DMS53 treated with DMSO at 0.1 percent for 48 hours (cell line): ENCODE results near the gene CASR.

Experiments
- DNase-seq: peaks from one replicate; lab custom pipeline; 2025; ENCODE audit not compliant: unreplicated experiment; lab: John Stamatoyannopoulos, UW

CASR gene

DNA sequence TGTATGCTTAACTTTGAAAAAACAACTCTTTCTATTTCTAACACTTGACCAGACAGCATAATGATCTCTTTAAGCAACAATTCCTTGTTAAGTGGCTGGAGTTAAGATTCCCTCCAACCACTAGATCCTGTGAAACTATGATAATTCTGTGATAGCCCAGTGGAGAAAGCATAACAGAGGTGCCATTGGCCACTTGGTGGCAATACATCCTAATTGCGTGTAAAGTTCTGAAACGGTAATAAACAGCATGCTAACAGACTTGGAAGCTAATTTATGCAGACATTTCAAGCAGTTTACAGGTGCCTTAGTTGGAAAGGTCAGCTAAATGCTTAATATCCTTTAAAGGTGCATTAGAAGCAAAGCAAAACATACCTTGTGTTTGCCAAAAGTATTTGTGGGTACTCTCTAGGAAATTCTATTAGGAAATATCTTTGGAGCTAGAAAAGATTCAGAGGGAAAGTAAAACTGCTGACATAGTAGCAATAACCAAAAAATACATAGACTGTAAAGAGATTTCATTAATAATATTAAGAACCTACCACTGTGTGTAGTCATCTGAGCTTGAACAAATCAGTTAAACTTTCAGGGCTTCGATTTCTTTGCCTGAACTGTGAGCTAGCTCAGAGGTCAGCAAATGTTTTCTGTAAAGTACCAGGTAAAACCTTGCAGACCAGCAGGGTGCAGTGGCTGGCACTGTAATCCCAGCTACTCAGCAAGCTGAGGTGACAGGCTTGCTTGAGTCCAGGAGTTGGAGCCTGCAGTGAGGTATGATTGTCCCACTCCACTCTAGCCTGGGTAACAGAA lies 122.6 kb downstream of the CASR start:
- no peak for DNase-seq

DNA sequence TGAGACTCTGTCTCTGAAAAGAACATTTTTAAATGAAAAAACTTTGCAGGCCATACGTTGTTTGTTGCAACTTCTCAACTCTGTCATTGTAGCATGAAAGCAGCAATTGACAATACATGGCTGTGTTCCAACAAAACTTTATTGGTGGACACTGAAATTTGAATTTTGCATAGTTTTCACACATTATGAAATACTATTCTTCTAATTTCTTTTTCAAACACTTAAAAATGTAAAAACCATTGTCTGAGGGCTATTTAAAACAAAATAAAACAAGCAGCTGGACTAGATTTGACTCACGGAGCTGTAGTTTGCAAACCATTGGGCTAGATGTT lies 123.1 kb downstream of the CASR start:
- DNase-seq, result no peak

DNA sequence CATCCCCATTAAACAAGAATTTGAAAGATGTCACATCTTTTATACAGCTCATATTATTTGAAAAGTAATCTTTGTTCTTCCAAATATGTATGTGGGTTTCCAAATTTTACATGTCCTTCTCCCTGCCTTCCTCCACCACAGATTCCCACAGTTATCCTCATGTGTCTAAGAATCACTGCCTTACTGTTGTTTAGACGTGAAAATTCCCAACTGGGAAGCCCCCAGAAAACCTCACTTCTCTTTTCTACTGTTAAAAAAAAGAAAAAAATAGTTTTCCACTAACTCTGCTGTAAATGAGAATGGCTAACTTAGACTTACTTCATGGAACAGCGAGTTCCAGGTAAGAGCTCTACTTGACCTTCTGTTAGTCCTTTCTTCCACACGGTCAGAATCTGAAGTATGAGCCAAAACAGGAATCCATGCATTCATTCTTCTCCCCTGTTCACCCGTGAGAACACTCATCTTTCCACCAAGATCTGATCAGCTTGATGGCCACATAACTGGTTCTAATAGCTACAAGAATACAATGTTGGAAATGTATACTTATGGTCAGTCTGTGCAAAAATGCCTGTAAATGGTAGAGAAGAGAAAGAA lies 123.7 kb downstream of the CASR start:
- no peak for DNase-seq

DNA sequence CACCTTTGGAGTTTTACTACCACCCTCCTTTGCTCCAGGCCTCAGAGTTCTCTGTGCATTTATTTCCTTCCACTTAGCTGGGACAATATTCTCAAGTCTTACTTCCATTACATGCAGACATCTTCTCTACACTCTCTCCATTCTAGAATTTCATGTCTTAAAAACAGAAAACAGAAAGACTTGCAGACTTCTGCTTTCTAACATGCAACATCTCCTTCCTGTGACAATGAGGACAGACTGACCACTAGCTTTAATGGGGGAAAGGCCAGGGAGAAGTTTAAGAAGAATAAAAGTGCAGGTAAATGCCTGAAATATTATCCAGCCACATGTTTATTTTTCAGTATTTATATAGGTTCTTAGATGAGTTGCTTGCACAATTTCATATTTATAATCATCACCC lies 124.5 kb downstream of the CASR start:
- no peak for DNase-seq

DNA sequence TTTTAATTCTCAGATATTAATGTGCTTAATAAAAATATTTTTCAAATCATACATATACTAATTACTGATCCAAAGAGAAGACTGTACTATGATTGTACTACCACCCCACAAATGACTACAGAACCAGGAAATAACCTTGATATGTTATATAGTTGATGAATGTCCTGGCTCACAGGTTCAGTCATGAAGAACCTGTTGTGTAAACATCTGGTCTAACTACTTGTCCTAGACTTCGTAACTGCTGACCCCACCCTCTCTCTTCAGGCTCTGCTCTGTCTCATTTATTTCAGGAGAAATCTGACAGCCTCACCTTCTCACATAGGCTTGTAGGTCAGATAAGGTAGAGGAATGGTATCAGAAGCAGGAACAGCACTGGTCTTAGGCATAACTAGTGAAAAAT lies 126.9 kb downstream of the CASR start:
- DNase-seq, result peak; percentile 62

DNA sequence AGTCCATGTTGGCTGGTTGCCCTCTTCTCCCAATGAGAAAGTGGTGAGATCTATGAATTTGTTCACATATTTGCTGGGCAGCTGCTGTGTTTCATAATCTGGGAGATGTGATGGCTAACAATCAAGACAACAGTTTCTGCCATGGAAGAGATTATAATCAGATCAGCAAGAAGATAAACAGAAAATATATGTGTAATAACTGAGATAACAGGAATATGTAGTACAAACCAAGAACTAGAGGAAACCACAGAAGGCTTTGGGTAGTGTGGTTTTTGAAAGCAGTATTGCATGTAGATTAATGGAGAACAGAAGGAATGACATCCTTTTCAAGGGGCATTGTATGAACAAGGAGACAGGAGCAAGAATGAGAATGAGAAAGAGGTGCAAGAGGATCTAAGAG lies 129.4 kb downstream of the CASR start:
- DNase-seq, result no peak

DNA sequence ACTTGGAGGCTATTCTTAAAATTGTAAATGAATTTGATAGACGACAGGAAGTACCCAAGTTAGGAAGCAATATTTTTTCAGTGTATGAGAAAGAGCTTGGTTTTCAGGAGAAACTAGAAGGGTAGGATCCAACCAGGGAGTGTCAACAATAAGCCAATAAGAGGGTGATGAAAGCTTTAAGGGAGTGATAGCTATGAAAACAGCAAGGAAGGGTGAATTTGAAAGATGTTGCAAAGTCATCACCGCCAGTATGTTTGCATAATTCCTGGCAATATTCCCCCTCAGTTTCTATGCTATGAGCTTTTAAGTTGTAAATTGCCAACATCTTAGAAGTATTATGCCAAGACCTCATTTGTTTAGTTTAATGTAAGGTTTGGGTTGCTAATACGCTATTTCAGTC lies 129.8 kb downstream of the CASR start:
- DNase-seq, result no peak

DNA sequence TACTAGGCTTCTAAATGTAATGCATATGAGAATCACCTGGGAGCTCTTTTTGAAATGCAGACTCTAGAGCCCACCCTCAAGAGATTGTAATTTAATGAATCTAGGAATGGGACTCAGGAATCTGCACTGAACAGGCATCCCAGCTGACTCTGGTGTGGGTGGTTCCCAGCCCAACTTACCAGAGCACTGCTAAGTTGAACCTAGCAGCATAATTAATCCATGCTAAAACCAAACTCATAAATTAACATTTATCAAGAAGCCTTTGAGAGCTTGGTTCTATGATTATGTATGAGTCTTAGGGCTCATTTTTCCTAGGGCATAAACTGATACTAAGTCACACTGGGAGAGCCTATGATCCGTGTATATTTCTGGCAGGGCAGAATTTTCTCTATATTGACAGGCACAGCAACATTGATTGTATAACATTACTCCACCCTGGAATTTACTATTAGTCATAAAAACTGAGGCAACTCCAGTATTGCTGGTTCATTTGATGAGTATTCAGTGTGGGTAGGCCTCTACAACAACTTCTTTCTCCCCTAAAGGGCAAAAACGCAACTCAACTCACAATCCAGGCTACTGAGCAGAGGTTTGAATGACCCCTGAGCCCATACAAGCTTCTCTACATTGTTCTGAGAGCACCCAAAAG lies 130.9 kb downstream of the CASR start:
- DNase-seq, result no peak

DNA sequence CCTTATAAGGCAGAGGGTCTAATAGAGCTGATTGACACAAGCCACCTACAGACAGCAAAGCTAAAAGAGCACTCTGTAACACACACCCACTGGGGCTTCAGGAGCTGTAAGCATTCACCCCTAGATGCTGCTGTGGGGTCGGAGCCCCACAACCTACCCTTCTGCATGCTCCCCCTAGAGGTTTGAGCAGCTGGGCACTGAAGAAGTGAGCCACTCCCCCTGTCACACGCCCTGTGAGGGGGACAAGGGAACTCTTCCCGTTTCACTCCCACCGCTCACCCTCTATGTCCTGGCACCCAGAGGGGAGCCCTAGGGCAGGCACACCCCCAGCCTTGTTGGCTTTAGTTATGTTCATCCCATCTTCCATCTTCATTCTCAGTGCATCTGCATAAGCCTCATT lies 132.2 kb downstream of the CASR start:
- DNase-seq, result no peak

DNA sequence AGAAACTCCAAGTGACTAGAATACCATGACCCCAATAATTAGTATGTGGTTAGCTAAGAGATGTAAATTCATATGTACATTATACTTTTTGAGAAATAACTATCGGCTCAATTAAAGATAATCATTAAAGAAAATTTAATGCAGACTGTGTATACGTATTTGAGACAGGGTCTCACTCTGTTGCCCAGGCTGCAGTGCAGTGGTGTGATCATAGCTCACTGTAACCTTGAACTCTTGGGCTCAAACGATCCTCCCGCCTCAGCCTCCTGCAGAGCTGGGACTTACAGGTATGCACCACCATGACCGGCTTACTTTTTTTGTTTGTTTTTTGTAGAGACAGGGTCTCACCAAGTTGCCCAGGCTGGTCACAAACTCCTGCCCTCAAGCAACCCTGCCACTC lies 132.9 kb downstream of the CASR start:
- DNase-seq, result no peak

DNA sequence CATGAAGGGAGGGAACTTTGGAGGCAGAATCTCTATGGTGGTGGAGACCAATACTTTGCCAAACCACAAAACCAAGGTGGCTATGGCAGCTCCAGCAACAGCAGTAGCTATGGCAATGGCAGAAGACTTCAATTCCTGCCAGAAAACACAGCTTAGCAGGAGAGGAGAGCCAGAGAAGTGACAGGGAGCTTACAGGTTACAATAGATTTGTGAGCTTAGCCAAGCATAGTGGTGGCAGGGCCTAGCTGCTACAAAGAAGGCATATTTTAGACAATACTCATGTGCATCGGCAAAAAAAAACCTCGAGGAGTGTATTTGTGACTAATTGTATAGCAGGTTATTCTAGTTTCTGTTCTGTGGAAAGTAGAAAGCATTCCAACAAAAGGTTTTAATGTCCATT lies 135.2 kb downstream of the CASR start:
- DNase-seq, result no peak

DNA sequence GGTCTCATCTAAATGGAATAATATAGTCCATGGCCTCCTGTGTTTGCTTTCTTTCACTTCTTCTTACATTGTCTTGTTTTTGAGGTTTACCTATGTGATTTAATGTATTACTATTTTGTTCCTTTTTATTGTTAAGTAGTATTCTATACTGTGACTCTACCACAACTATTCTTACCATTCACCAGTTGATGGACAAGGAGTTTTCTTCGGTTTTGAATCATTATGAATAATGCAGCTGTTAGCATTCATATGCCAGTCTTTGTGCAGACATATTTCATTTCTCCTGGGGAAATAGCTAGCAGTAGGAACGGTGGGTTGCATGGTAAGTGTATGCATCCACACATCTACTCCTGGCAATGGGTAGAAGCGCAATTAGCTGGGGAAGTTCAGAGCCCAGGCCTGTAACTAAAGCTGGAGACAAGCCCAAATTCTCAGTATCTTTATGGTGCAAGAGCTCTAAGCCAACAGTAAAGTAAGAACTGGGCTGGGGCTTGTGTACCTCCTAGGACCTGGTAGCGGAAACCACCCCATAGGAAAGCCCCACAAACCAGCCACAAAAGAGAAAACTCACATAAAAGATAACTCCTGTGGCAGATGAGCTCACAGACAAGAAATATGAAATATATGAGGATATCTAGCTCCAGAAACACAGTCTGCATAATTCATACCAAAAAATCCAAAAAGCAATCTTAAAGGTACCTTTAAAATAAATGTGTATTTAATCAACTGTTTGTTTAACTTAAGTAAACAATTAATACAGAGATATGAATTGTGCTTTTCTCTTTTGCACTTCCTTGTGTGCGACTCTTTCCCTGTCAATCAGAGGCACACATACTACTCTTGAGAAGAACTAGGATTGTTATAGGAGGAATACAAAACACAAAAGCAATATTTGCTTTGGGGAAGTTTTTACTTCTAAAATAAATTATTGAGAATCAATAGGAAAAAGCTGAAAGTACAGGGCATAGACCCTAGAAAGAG lies 138.9 kb downstream of the CASR start:
- DNase-seq, result peak; percentile 35

DNA sequence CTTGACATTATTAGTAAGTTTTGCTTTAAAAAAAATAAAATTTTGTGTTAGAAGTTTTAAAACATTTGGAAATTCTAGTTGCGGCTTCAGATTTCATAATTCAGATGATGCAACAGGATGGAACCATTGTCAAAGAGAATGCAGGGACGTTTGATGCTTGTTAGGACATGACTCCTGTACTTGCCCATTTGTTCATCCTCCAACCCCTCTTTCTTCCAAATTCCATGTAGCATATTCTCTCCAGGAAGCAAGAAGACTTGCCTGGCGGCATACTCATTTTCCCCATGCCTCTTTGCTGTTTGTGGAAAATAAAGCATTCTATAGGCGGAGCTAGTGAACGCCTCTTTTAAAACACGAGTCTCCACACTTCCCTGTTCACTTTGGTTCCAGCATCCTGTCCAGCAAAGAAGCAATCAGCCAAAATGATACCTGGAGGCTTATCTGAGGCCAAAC lies 141.4 kb downstream of the CASR start, which contains the start of gene CSTA:
Gene CSTA (plus strand): TSS at position 378 of the 453 bp plus-strand sequence. CDS start 45 bp downstream, at position 423.
- no peak for DNase-seq

DNA sequence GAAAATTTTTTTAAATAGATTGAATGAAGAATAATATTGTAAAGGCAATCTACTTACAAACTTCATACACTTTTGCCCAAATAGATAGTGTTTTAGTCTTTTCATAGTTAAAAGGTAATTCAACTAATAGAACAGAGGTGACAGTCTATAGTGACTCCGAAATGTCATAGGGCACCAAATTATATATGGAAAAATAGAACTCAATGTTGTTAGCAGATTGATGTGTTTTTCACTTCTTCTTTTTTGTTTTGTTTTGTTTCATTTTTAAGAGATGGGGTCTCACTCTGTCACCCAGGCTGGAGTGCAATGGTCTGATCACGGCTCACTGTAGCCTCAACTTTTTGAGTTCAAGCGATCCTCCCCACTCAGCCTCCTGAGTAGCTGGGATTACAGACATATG lies 142.3 kb downstream of the CASR start:
- DNase-seq, result no peak

DNA sequence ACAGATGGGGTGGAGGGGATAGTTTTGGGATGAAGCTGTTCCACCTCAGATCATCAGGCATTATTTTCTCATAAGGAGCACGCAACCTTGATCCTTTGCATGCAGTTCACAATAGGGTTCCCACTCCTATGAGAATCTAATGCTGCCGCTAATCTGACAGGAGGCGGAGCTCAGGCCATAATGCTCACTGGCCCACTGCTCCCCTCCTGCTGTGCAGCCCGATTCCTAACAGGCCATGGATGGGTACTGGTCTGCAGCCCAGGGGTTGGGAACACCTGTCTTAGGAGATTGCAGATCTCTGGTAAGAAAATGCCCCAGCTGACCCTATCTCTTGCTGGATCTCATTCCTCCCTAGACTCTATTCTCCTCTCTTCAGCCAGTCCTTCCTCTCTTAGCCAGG lies 148.4 kb downstream of the CASR start:
- DNase-seq, result no peak

DNA sequence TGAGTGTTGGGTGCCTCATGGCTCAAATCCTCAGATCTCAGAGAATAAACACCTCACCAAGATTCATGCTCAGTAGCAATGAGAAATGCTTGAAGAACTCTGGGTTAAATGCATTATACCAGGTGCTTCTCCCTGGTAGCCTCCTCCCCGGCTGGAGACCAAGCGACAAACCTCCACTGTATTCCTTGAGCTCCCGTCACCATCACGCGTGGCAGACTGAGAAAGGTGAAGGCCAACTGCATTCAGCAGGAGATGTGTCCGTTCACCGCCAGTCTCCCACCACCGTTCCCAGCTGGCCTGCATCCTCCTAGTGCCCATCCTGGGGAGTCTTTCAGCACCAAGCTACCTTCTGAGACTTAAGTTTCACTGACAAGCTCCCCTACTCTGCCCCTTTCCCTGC lies 149.1 kb downstream of the CASR start:
- DNase-seq, result no peak
